GM18861 (cell line): ENCODE measurements around the gene ING3.

ENCODE experiments used
- ATAC-seq: cut with Tn5 transposase; IDR thresholded peaks from one replicate; pipeline ENCODE4 v1.9.1; 2021; ENCODE audit not compliant: unreplicated experiment

ING3 gene

DNA sequence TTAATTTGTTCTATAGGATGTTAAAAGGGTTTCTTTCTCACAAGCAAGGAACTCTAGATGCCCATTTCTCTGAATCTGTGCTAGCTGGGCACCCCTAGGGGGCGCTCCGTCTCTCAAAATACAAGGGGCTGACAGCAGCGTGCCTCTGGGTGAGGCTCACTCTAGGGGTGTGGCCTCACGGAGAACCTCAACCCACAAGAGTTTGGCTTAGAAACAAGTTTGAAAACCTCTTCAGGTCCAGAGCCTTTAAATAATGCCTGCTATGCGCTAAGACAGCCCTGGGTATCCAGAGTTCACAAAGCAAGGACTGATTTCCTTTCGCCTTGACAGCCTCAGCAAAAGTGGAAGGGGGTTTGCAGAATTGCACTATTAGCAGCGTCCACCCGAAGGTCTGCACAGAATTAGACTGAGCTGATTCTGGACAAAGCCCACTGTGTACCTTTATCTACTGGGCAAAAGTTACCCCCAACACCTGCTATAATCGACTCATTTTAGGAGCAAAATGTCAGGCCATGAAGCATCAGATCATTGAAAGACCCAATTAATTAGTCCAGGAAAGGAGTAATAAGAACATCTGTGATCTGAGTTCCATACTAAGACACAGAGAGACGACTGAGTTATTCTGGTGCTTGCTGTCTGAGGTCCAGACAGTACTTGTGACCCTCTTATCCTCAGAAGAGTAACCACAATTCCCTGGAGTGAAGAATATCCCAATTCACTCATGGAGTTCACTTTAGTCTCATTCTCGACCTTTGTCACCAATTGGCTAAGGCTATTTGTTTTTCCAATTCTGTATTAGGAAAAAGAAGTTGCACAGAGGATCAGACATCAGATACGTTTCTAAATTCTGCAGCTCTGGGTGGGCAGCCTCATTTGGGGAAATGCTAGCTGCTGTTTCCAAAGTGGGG, 37.4 kb downstream of the ING3 start:
- ATAC-seq, result peak; percentile 95

DNA sequence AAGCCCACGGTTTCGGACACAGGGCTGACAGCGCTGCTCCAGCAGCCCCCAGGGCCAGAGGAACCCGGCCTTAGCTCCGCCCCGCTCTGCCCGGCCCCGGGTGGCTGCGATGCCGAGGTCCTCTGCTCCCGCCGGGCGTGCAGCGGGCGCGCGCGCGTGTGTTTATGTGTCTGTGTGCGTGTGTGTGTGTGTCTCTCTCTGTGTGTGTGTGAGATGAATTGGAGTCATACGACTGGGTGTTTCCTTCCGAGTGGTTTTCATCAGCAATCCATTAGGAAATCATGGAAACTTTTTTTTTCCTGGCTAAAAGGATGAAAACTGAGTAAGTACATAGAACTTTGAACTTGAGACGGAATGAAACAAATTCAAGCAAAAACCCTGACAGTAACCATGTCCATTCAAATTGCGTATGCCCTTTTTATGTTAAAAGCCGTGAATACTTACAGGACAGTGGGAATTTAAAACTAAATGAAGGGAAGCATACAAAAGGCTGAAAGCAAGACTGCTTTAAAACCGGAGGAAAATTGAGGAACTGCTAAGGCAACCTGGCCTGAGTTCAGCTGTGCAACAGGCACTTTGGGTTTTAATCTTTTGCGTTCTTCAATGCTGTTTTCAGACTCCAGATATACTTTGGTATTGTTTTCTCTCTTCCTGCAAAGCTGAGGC, 38.1 kb downstream of the ING3 start, which contains the start of gene CPED1:
CPED1 (plus strand) TSS at position 121 of the 666 bp plus-strand sequence. CDS start 911 bp downstream, outside the sequence.
- ATAC-seq, result peak; percentile 27

DNA sequence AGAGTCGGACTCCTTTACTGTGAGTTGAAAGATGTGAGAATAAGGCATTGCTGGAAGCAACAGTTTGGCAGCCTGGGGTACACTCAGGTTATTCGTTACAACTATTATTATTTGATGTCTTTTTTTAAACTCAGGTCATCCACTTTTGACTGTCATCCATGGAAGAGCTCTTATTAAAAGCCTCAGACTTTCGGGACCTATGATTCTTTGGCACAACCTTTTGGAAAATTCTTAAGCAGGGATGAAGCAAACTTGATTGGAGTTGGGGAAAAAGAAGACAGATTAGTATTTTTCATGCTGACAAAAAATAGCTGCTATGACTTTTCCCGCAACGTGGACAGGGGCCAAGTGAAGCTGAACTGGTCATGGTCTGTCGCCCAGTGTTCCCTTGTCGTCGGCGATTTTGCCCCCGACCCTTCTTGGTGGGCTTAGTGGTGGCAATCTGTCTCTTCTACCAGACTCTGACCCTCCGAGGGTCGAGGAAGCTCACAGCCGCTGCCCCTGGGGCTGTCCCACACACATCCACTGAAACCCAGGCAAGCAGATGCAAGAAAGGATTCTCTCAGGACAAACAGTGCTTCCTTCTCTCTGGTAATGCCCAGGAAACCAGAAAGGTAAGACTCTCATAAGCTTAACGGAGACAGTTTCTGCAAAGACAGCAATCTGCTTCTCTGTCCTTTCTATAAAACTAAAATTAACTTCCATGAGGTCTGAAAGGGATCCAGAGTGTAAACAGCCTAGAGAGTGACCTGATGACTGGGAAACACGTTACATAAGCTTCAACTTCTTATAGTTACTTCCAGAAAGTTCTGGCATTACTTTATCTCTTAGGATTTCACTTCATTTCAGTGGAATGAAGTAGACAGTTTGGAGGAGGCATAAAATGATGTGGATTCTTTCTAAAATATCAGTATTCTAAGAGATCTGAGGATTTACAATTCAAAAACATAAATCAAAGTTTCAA, 39.0 kb downstream of the ING3 start:
- no peak for ATAC-seq

DNA sequence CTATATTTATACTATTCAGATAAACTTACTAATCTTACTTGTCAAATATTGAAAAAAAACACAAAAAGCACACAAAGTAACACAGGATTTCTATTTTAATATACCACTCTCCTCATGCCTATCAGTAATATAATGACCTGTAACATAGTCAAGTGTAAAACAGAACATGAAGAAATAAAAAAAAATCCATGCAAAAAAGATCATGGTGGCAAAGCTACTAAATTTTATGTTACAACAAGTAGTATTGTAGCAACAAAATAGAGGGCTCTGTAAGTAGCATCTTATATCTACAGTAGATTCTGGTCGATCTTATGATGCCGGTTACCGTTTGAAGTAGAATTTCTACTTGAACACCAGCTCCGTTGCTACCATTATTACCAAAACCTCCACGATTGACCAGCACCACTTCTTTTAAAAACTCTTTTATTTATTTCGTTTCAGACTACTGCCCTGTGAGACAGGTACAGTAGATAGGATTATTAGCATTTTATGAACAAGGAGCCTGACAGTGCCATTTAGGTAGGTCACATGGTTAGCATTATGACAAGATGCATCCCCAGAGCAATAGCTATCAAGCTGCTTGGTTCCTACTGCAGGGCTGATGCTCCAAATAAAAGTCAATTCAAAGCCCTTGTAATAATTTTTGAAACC, 40.0 kb downstream of the ING3 start:
- no peak for ATAC-seq

GRCh38 chr7:120991161-120991560, 40.6 kb downstream of the ING3 start:
- no peak for ATAC-seq

DNA sequence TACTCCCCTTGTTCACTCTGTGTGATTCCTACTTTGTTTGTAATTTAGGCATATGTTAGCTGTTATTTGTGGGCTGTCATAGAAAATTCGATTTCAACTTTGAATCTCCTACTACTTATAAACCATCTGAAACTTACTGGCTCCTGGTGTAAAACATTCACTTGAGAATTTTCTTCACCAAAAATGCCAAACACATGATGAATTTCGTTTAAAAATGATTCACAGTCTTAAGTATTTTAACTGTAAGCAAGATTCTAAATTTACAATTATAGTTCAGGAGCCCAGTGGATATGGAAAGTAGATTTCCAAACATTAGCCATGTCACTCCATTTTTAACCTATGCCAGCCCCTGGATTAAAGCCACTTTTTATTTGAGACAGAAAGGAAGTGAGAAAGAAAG, 41.0 kb downstream of the ING3 start:
- ATAC-seq, result no peak

GRCh38 chr7:120992272-120992964, 41.8 kb downstream of the ING3 start:
- ATAC-seq, result no peak

DNA sequence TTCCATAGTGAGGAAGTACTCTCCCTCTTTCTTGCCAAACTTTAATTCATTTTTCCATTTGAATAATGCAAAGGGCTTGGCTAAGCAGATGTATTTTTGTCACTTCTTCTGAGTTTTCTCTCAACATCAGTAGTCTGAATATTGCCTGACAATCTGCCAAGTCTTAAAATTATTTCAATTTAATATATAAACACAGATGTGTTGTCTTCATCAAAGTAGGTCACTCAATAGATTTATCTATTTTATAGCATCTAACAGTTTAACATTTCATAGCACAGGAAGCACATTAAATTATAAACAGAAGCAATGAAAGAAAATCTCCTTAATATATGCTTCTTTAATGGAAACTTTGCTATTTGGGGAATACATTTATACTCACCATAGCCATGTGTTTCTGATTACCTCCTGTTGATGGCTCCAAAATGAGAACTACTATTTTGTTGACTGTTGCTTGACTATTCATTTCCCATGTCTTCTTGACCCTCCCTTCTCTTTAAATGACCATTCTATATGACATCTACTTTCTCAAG, 42.5 kb downstream of the ING3 start:
- ATAC-seq, result no peak

GRCh38 chr7:120993553-120994191, 43.1 kb downstream of the ING3 start:
- ATAC-seq, result no peak

- no peak for ATAC-seq
These were observed 44.2 kb downstream of the ING3 start for GRCh38 chr7:120994512-120995410.

DNA sequence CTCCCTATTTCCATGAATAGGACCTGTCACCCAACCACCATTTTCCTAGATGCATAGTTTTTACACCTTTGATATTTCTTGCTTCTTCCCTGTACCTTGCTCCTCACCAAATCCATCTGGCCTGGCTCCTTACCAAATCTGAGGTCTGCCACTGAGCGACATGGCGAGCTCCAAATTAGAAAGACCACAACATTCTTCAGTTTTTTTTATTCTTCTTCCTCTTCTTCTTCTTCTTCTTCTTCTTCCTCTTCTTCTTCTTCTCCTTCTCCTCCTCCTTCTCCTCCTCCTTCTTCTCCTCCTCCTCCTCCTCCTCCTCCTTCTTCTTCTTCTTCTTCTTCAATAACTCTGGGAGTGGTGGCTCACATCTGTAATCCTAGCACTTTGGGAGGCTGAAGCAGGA, 45.1 kb downstream of the ING3 start:
- ATAC-seq, result no peak

DNA sequence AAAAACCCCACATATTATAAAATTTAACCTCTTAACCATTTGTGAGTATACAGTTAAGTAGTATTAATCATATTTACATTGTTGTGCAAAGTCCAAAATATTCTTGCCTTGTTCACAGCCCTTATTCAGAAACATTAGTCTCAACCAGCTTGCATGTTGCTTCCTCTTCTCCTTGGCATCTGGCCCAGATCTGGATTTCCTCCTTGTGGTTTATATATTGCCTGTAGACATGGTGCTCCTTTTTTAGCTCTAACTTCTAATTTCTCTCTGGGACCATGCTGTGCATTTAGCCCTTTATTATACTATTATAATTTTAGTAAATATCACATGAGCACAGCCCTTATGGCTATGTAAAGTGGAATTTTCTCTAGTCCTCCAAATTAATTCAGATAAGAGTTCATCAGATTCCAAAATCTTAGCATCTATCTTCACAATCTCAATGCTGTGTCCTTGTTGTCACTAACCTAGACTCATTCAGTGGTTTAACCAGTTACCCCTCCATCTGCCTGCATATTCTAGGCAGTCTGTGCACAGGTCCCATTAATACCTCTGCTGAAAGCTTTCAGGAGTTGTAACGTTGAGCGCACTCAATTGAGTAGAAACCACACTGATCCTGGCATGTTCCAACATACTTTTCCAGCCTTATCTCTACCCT, 45.9 kb downstream of the ING3 start:
- ATAC-seq, result peak; percentile 45

GRCh38 chr7:120996988-120997345, 46.4 kb downstream of the ING3 start:
- no peak for ATAC-seq

DNA sequence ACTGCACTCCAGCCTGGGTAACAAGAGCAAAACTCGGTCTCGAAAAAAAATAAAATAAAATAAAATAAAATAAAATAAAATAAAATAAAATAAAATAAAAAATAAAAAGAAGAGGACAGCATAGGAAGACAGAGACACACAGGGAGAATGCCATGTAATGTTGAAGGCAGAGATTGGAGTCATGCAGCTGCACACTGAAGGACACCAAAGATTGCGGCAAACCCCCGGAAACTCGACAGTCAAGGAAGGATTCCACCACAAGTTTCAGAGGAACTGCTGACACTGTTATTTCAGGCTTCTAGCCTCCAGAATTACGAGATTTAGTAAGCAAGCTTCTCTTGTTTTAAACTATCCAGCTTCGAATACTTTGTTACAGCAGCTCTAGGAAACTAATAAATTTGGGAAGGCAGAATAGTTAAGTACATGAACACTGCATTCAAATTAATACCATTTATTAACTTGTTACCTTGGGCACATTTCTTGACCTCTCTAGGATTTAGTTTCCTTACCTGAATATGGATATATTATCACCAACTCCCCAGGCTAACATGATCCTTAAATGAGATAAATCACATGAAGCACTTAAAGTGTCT, 47.4 kb downstream of the ING3 start:
- no peak for ATAC-seq

- no peak for ATAC-seq
These were observed 47.9 kb downstream of the ING3 start for GRCh38 chr7:120998520-120998919.

DNA sequence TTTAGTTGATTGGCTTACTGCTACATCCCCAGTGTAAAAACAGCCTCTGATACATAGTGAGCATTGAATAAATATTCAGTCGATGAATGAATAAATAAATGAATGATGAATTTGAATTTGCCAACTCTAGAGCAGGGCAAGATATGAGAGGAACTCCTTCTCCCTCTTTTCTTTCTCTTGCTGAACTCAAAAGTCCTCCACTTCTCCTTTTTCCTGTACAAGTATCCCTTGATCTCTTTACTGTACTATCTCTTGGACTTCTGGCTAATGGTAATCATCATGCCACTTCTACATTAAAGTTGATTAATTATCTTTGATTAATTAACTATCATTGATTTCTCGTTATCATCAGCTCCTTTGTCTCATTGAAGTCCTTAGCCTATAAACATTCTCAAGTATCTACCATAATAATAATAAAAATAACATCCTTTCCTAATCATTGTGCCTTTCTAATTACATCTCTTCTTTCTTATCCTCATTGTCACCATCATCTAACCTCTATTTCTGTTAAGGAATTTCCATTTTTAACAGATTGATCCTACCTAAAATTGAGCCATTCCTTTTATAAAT, 48.5 kb downstream of the ING3 start:
- ATAC-seq, result no peak
